Midbrain (tissue), 1 donor: ENCODE results near the gene ABLIM3.
"Not testable (repeated sequence)": the region's sequence is repeated elsewhere in the genome, so short reads cannot be mapped to it uniquely, and the experiment has no call there.

ENCODE experiments used
- DNase-seq: peaks from one replicate; lab custom pipeline; 2025; lab: John Stamatoyannopoulos, UW

ABLIM3 gene

DNA sequence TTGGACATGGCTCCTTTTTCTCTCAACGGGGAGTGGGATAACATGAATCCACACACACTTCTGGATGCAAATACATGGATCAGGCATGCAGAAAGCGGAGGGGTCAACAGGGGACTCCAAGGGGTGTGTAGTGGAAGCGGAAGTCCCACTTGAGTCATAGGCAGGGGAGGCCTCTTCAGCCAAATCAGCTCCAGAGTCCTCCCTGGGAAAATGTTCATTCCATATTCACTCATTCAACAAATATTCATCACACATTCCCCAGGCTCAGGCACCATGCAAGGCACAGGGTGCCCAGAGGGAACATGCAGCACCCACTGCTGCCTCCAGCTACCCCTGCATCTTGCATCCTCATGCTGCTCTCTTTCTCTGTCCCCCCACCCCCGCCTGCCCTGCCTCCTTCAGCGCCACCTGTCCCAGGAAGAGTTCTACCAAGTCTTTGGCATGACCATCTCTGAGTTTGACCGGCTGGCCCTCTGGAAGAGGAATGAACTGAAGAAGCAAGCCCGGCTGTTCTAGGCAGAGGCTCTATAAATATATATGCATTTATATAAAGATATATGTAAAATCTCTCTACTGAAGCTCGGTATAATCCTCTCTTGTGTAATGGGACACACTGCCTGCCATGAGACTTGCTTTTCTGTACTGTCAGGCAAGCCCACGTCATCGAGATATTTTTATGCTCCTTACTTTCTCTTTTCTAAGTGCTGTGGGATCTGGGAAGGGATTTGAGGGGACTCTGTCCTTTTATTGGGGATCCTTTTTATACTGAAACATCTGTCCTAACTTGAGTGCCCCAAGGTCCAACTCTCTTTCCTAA is 116.8 kb downstream of the ABLIM3 start:
- no peak for DNase-seq

DNA sequence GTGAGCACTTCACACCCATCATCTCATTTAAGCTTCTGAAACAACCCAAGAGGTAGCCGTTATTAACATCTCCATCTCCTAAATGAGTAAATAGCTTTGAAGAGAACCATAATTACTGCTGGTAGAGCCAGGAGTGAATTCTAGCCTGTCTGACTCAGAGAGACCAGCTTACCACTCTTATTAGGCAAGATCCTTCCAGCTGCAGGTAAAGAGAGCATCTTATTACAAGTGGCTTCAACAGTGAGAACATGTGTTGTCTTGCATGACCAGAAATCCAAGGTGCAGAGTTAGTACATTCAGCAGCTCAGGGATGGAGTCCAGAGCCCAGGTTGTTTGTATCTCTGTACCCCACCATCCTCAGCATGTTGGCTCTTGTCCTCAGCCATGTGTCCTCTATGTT is 119.5 kb downstream of the ABLIM3 start:
- DNase-seq = no peak

DNA sequence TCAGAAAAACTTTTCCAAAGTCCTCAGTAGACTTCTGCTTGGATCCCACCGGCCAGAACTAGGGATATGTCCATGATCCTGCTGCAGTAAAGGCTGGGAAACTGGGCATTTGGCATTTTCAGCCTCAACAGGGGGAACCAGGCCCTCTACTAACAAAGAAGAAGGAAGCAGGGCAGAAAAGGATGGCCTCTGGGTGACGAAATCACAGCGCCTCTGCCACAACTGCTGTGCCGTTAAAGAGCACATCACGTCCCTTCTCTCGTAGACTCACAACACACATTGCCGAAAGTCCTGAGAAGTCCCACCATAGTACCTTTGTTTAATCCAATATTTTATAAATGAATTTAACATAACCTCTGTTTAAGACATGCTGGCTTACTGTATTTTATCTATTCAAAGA is 120.0 kb downstream of the ABLIM3 start:
- DNase-seq = no peak

GRCh38 chr5:149262315-149262714 is 121.0 kb downstream of the ABLIM3 start:
- DNase-seq = no peak

- DNase-seq = no peak
Measured at GRCh38 chr5:149264439-149265067, 123.3 kb downstream of the ABLIM3 start.

GRCh38 chr5:149265068-149265465 is 123.8 kb downstream of the ABLIM3 start:
- DNase-seq = no peak

GRCh38 chr5:149265597-149265996 is 124.3 kb downstream of the ABLIM3 start:
- DNase-seq = no peak

DNA sequence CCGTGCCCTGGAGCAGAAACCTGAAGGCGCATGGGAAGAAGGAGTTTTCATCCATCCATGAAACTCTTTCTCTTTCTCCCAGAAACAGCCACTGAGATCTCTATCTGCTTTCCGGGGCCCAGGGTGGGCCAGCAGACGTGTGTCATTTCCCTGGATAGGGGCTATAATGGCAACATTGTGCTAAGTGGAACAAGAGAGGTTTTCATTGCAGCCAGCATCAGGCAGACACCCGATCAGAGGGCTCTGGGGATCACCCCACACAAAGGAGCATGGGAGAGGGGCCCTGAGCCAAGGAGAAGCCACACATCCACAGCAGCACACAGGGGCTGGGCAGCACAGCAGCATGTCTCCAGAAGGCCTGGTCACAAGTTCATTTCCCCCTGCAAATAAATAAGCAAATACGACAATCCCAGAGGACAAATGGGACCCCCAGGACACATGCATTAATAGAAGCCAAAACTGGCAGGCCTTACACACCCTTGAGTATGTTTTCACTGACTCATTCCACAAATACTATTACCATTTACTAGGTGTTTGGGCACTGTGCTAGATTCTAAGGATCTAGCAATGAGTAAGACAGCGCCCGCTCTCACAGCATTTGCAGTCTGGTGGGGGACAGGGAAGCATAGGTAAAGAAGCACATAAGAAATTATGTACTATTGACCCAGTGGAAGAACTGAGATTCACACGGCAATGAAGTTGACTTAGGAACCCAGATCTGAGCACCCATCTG is 126.1 kb downstream of the ABLIM3 start:
- peak; percentile 86 for DNase-seq

- DNase-seq = peak; percentile 69
Measured at GRCh38 chr5:149268928-149269557, 127.8 kb downstream of the ABLIM3 start.

DNA sequence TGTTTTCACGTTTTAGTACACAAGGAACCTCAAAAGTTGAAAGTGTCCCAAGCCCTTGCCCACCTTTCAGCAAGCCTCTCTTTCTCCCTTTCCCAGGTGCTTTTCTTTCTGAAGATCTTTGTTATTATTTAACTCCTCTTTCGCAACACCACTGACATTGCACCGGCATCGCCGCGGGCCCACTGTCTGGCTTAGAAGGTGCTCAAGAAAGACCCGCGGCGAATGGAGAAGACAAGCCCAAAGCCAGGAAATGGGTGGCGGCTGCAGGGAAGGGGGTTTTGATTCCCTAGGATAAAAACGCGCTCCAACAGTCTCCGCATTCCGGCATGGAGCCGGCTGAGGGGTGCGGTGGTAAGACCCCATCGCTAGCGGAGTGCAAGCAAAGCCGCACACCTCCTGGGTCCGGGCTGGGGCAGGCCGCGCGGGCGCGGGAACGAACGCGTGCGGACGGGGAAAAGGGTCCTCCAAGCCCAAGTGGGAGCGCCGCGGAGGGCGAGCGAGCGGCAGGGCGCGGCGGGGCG is 130.0 kb downstream of the ABLIM3 start:
- no peak for DNase-seq

GRCh38 chr5:149271716-149272563 is 130.6 kb downstream of the ABLIM3 start, which contains the start of gene AFAP1L1:
AFAP1L1 (plus strand) TSS chr5:149271859; CDS start chr5:149271969, 110 bp downstream.
- peak; percentile 9 for DNase-seq

GRCh38 chr5:149272781-149273180 is 131.5 kb downstream of the ABLIM3 start:
- DNase-seq = not testable (repeated sequence)

DNA sequence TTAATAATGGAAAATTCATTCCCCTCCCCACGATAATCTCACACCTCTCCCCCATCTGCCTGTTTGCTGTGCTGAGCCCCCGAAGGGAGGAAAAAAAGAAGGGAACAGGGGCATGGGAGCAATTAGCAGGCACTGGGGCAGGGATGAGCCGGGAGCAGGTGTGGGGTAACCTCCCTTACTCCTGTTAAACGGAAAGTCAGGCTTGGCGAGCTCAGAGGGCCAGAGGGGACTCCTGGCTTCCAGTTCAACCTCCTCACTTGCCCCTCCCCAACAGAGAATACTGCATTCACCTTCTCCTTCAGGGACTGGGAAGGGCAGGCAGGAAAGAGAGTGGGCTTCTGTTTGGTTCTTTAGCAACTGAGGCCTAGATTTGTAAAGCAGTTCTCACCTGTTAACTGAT is 131.9 kb downstream of the ABLIM3 start:
- DNase-seq = no peak

DNA sequence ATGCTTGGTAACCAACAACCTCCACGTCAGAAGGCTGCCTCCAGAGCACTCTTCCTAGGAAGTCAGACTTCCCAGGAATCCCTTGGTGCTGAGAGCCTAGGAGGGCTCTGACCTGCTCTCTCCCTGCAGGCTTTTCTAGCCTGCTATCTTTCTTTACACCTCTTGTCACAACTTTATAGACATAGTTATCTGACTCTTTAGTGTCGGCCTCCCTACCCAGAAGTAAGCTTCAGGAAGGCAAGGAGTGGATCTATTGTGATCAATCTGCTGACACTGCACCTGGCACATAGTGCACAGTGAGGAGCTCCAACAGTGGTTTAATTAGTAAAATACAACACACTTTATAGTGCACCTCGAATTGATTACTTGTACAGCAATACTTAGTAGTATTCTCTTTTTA is 132.7 kb downstream of the ABLIM3 start:
- DNase-seq = no peak

- no peak for DNase-seq
Measured at GRCh38 chr5:149274939-149275338, 133.6 kb downstream of the ABLIM3 start.

- DNase-seq = no peak
Measured at GRCh38 chr5:149277801-149278200, 136.5 kb downstream of the ABLIM3 start.

DNA sequence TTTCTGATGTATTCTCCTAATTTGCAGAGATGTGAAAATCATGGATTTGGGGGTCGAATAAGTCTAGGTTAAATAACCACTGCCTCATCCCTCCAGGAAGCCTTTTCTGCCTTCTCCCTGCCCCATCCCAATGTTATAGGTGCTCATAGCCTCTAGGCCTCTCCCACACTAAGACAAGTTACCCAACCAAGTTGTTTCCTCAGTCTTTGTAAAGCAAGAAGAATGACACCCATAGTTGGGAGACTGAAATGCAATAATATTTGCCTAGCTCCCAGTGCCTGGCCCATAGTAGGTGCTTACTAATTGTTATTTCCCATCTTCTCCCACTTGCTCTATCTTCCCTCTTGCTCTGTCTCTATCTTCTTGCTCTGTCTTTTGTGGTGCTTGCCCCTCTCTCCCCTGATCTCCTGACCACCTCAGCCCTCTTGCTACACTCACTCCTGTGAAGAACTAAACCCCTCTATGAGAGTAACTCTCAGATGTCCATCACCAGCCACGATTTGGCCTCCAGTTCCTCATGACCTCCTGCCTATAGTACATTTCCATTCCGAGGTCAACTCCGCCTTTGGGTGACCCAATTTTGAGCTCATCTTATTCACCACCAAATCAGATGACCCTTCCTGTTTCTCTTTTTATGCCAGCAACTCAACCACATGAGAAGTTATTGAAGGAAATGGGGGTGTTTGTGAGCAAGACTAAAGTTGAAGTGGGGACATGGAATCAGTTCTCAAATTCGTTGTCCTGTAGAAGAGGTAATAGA is 137.3 kb downstream of the ABLIM3 start:
- DNase-seq = no peak

DNA sequence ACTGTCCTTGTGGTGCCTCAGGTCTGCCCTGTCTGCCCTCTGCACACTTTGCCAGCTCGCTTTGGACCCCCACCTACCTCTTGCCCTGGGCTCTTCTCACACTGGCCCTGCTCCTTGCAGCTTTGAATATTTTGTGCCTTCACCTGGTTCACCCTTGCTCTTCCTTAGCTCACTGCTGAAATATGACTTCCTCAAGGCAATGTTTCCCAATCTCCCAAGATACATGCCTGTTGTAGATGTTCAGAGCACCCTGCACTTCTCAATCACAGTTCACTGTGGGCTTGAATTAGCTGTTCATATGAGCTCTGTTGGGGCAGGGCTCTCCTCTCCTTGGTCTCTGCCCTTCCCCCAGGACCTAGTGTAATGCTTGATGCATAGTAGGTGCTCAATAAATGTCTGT is 138.4 kb downstream of the ABLIM3 start:
- DNase-seq = no peak

- DNase-seq = no peak
Measured at GRCh38 chr5:149280124-149280523, 138.8 kb downstream of the ABLIM3 start.

GRCh38 chr5:149280802-149281201 is 139.5 kb downstream of the ABLIM3 start:
- DNase-seq = no peak
